Liver (tissue), 9 donors: ENCODE data around the gene INTS3. TPM values are rescaled to one million over a fixed set of nuclear protein-coding genes. Genes with fewer than 3 reads are reported as not detected.

Experiments used
- DNase-seq: peaks from one replicate; pipeline ENCODE4 v3.0.0-alpha.2; 2017; ENCODE audit warnings: low spot score
- H3K27ac ChIP-seq, 2 donors: one replicate each; pipeline ENCODE4 v1.7.0; 2013; ENCODE audit warnings: inconsistent platforms in 2 of 2, low read length in 2 of 2, control low read depth in 1 of 2, low read depth in 1 of 2, mild to moderate bottlenecking in 1 of 2
- H3K27me3 ChIP-seq, 4 donors: one replicate each; pipeline versions ENCODE4 v1.6.1 to v1.7.0; 2013; ENCODE audit warnings: low read length in 3 of 4, inconsistent platforms in 1 of 4, mild to moderate bottlenecking in 1 of 4, moderate library complexity in 1 of 4; ENCODE audit not compliant: control insufficient read depth in 4 of 4, insufficient read depth in 4 of 4
- H3K36me3 ChIP-seq, 4 donors: one replicate each; pipeline versions ENCODE4 v1.6.1 to v1.7.0; 2013; ENCODE audit warnings: low read length in 3 of 4, mild to moderate bottlenecking in 3 of 4, low read depth in 1 of 4, moderate library complexity in 1 of 4; ENCODE audit not compliant: control insufficient read depth in 4 of 4, insufficient read depth in 3 of 4
- H3K4me1 ChIP-seq, 4 donors: one replicate each; pipeline versions ENCODE4 v1.6.1 to v1.7.0; 2013; ENCODE audit warnings: low read length in 3 of 4, mild to moderate bottlenecking in 3 of 4, moderate library complexity in 1 of 4; ENCODE audit not compliant: control insufficient read depth in 4 of 4, insufficient read depth in 4 of 4
- H3K4me3 ChIP-seq, 3 donors: one replicate each; pipeline versions ENCODE4 v1.6.1 to v1.7.0; 2013; ENCODE audit warnings: low read length in 3 of 3, control low read depth in 1 of 3, low read depth in 1 of 3, mild to moderate bottlenecking in 1 of 3
- H3K9ac ChIP-seq, 2 donors: one replicate each; pipeline ENCODE4 v1.7.0; 2013; ENCODE audit warnings: low read length in 2 of 2, mild to moderate bottlenecking in 2 of 2, moderate library complexity in 2 of 2, control low read depth in 1 of 2, low read depth in 1 of 2
- H3K9me3 ChIP-seq, 4 donors: one replicate each; pipeline versions ENCODE4 v1.6.1 to v1.7.0; 2013; ENCODE audit warnings: low read length in 3 of 4; ENCODE audit not compliant: control insufficient read depth in 4 of 4
- CTCF ChIP-seq: fragments of 150-350 bp; IDR thresholded peaks from 2 replicates; pipeline ENCODE4 v1.5.1; 2017; ENCODE audit warnings: improper control_type of control experiment, low read depth, low read length; ENCODE audit not compliant: missing input control
- FOXA1 ChIP-seq: IDR thresholded peaks from 2 replicates; pipeline ENCODE4 v1.6.1; 2016; ENCODE audit warnings: antibody characterized with exemption
- GABPA ChIP-seq, 2 donors: IDR thresholded peaks in 1 of 2; conservative IDR thresholded peaks in 1 of 2; 2 replicates each; pipeline ENCODE4 v1.6.1; 2016; ENCODE audit warnings: antibody characterized with exemption in 2 of 2, mild to moderate bottlenecking in 1 of 2, moderate library complexity in 1 of 2
- HNF4G ChIP-seq: IDR thresholded peaks from 2 replicates; pipeline ENCODE4 v1.6.1; 2016; ENCODE audit warnings: antibody characterized with exemption
- JUND ChIP-seq, 2 donors: IDR thresholded peaks; 2 replicates each; pipeline ENCODE4 v1.6.1; 2016; ENCODE audit warnings: antibody characterized with exemption in 2 of 2
- MAX ChIP-seq: IDR thresholded peaks from 2 replicates; pipeline ENCODE4 v1.6.1; 2016; ENCODE audit warnings: antibody characterized with exemption
- NR2F2 ChIP-seq: IDR thresholded peaks from 2 replicates; pipeline ENCODE4 v1.6.1; 2016; ENCODE audit warnings: antibody characterized with exemption
- RAD21 ChIP-seq, 2 donors: IDR thresholded peaks; 2 replicates each; pipeline ENCODE4 v1.6.1; 2016; ENCODE audit warnings: antibody characterized with exemption in 2 of 2, mild to moderate bottlenecking in 2 of 2
- REST ChIP-seq: IDR thresholded peaks from 2 replicates; pipeline ENCODE4 v1.6.1; 2016; ENCODE audit warnings: antibody characterized with exemption, mild to moderate bottlenecking
- SP1 ChIP-seq: IDR thresholded peaks from 2 replicates; pipeline ENCODE4 v1.6.1; 2018; ENCODE audit warnings: antibody characterized with exemption, mild to moderate bottlenecking
- TAF1 ChIP-seq: conservative IDR thresholded peaks from 2 replicates; pipeline ENCODE4 v1.6.1; 2016; ENCODE audit warnings: antibody characterized with exemption, mild to moderate bottlenecking
- YY1 ChIP-seq: IDR thresholded peaks from 2 replicates; pipeline ENCODE4 v1.6.1; 2016; ENCODE audit warnings: antibody characterized with exemption, mild to moderate bottlenecking
- ZBTB33 ChIP-seq: IDR thresholded peaks from 2 replicates; pipeline ENCODE4 v1.6.1; 2016; ENCODE audit warnings: antibody characterized with exemption
- WGBS: extraction: QIAGEN DNeasy Blood & Tissue Kit; methylation state at CpG from one replicate; pipeline ENCODE4 v1.1.7; 2013; 5-methylcytosine and 5-hydroxymethylcytosine counted together
- polyA plus RNA-seq, 2 donors: library from polyadenylated mRNA; stranded (reverse) in 1 of 2; unstranded in 1 of 2; fragments of 200-250 nt in 1 of 2; fragments of >200 nt in 1 of 2; fragmentation: Nextera tagmentation in 1 of 2; extraction: Ambion mirVana in 1 of 2; gene quantifications; one replicate each; pipeline versions ENCODE4 v1.2.1 to v1.2.3, GENCODE V29; 2013 to 2015
- total RNA-seq, 2 donors: library from RNA; depleted of rRNA; stranded (reverse); fragments of >200 nt; gene quantifications; one replicate each; pipeline ENCODE4 v1.2.3, GENCODE V29; 2014
- donor health status: healthy.
- donor health status: healthy.
- donor health status: healthy.
- donor health status: healthy.
- donor health status: healthy.

INTS3 gene
- total and polyA plus RNA-seq, 4 donors: 9.0 to 26.0 (median 15.2) TPM

- no peak overlapping the region for H3K9ac ChIP-seq
- TF ChIP-seq ZBTB33: no peak
- no peak for TF ChIP-seq TAF1
- TF ChIP-seq FOXA1: no peak
- no peak for TF ChIP-seq HNF4G
- TF ChIP-seq MAX: no peak
- no peak for TF ChIP-seq NR2F2
- no peak for TF ChIP-seq YY1
- no peaks in the 10 kb centered on the region for H3K27me3 ChIP-seq
- H3K36me3 ChIP-seq: no peaks in the 10 kb centered on the region
- H3K27ac ChIP-seq: no peak overlapping the region
- no peaks in the 10 kb centered on the region for H3K4me1 ChIP-seq
- DNase-seq: no peak
- H3K9me3 ChIP-seq: no peaks in the 10 kb centered on the region
- no peak overlapping the region for H3K4me3 ChIP-seq
- WGBS: 88% methylated on average over 16 of the region's 16 CpGs
Measured at GRCh38 chr1:153687346-153688125, 40.3 kb upstream of the INTS3 start.

- H3K4me1 ChIP-seq: no peaks in the 10 kb centered on the region
- no peak overlapping the region for H3K4me3 ChIP-seq
- no peak overlapping the region for H3K9ac ChIP-seq
- H3K27ac ChIP-seq: no peak overlapping the region
- WGBS: 89% methylated on average over 7 of the region's 7 CpGs
- H3K9me3 ChIP-seq: no peaks in the 10 kb centered on the region
- no peaks in the 10 kb centered on the region for H3K36me3 ChIP-seq
- no peak for TF ChIP-seq MAX
- TF ChIP-seq YY1: no peak
- TF ChIP-seq GABPA (IDR thresholded peaks at IDR 0.05 in 1 of 2, conservative IDR thresholded peaks at IDR 0.05 in 1 of 2): no peak
- TF ChIP-seq ZBTB33: no peak
- no peak for TF ChIP-seq REST
- no peak for TF ChIP-seq CTCF
- no peak for TF ChIP-seq JUND (IDR thresholded peaks at IDR 0.05)
- TF ChIP-seq TAF1: no peak
- no peak for TF ChIP-seq SP1
- TF ChIP-seq HNF4G: no peak
- TF ChIP-seq RAD21 (IDR thresholded peaks at IDR 0.05): no peak
- TF ChIP-seq FOXA1: no peak
- no peaks in the 10 kb centered on the region for H3K27me3 ChIP-seq
- no peak for DNase-seq
Measured at GRCh38 chr1:153688276-153688675, 39.6 kb upstream of the INTS3 start.
